HEK293 (cell line): Measurements from ENCODE around the gene MED13L.

ENCODE experiments used
- CTCF ChIA-PET: fragments of 350-600 bp; formaldehyde crosslinking; extraction: SDS; loops from one replicate; lab custom pipeline; 2021; ENCODE audit warnings: antibody characterized with exemption; lab: Yijun Ruan, JAX
- POLR2A ChIA-PET: fragments of 300-600 bp; formaldehyde crosslinking; extraction: SDS; loops from one replicate; lab custom pipeline; 2020; ENCODE audit warnings: antibody characterized with exemption, inconsistent platforms; lab: Yijun Ruan, JAX
- H3K27ac ChIP-seq: fragments of 200-500 bp; sonication (Bioruptor generic); 2 replicates; pipeline ENCODE4 v1.5.1; 2014; ENCODE audit warnings: low read depth, low read length, control low read depth, inconsistent platforms; ENCODE audit errors: extremely low read depth
- H3K36me3 ChIP-seq, 2 experiments: fragments of 200-500 bp in 1 of 2; sonication (Bioruptor generic) in 1 of 2; 1 replicate in 1 of 2; 2 replicates in 1 of 2; pipeline ENCODE4 v1.5.1; 2014 to 2017; ENCODE audit warnings: inconsistent platforms in 2 of 2, low read length in 2 of 2; ENCODE audit not compliant: control insufficient read depth in 2 of 2, insufficient read depth in 1 of 2
- H3K4me1 ChIP-seq: fragments of 200-500 bp; sonication (Bioruptor generic); 2 replicates; pipeline ENCODE4 v1.5.1; 2014; ENCODE audit warnings: mild to moderate bottlenecking, low read length, inconsistent platforms; ENCODE audit not compliant: control insufficient read depth, insufficient read depth
- H3K4me3 ChIP-seq: 2 replicates; pipeline ENCODE4 v1.5.1; 2011; ENCODE audit warnings: low read depth, mild to moderate bottlenecking, control low read depth, low read length, moderate library complexity
- H3K9me3 ChIP-seq: fragments of 200-500 bp; sonication (Bioruptor generic); 2 replicates; pipeline ENCODE4 v1.5.1; 2014; ENCODE audit warnings: low read depth, low read length, inconsistent platforms; ENCODE audit not compliant: control insufficient read depth, insufficient read depth
- AEBP2 ChIP-seq: fragments of 450-650 bp; formaldehyde crosslinking; IDR thresholded peaks from 2 replicates; pipeline ENCODE4 v1.5.1; 2016; ENCODE audit warnings: missing biosample characterization, missing genetic modification characterization, borderline replicate concordance
- FEZF1 ChIP-seq: fragments of 450-650 bp; formaldehyde crosslinking; IDR thresholded peaks from 2 replicates; pipeline ENCODE4 v1.5.1; 2016; ENCODE audit warnings: missing biosample characterization, missing genetic modification characterization
- GLIS1 ChIP-seq: fragments of 450-650 bp; formaldehyde crosslinking; IDR thresholded peaks from 2 replicates; pipeline ENCODE4 v1.5.1; 2016; ENCODE audit warnings: missing biosample characterization, missing genetic modification characterization
- HOXC10 ChIP-seq: sonication (generic); formaldehyde crosslinking; IDR thresholded peaks from 2 replicates; pipeline ENCODE4 v1.8.1; 2023; ENCODE audit warnings: mild to moderate bottlenecking, missing genetic modification reagents
- HOXD13 ChIP-seq: sonication (generic); formaldehyde crosslinking; IDR thresholded peaks from 2 replicates; pipeline ENCODE4 v1.8.0; 2022; ENCODE audit warnings: missing genetic modification reagents, borderline replicate concordance
- INSM2 ChIP-seq: fragments of 450-650 bp; formaldehyde crosslinking; IDR thresholded peaks from 2 replicates; pipeline ENCODE4 v1.5.1; 2016; ENCODE audit warnings: missing biosample characterization, missing genetic modification characterization
- OVOL3 ChIP-seq: fragments of 450-650 bp; formaldehyde crosslinking; IDR thresholded peaks from 2 replicates; pipeline ENCODE4 v1.5.1; 2016; ENCODE audit warnings: missing biosample characterization, missing genetic modification characterization
- PRDM6 ChIP-seq: fragments of 450-650 bp; formaldehyde crosslinking; IDR thresholded peaks from 2 replicates; pipeline ENCODE4 v1.5.1; 2017; ENCODE audit warnings: missing biosample characterization, missing genetic modification characterization
- REPIN1 ChIP-seq: fragments of 450-650 bp; formaldehyde crosslinking; IDR thresholded peaks from 2 replicates; pipeline ENCODE4 v1.5.1; 2017; ENCODE audit warnings: missing biosample characterization, missing genetic modification characterization, low read depth
- ZBTB17 ChIP-seq: fragments of 450-650 bp; formaldehyde crosslinking; IDR thresholded peaks from 2 replicates; pipeline ENCODE4 v1.5.1; 2016; ENCODE audit warnings: missing biosample characterization, missing genetic modification characterization
- ZBTB44 ChIP-seq: fragments of 450-650 bp; IDR thresholded peaks from 2 replicates; pipeline ENCODE4 v1.5.1; 2018; ENCODE audit warnings: missing biosample characterization, mild to moderate bottlenecking, missing genetic modification characterization
- ZNF114 ChIP-seq: fragments of 450-650 bp; formaldehyde crosslinking; IDR thresholded peaks from 2 replicates; pipeline ENCODE4 v1.5.0; 2017; ENCODE audit warnings: missing biosample characterization, missing genetic modification characterization
- ZNF155 ChIP-seq: fragments of 450-650 bp; formaldehyde crosslinking; IDR thresholded peaks from 2 replicates; pipeline ENCODE4 v1.5.1; 2016; ENCODE audit warnings: missing biosample characterization, missing genetic modification characterization
- ZNF26 ChIP-seq: fragments of 450-650 bp; formaldehyde crosslinking; IDR thresholded peaks from 2 replicates; pipeline ENCODE4 v1.5.1; 2016; ENCODE audit warnings: missing biosample characterization, missing genetic modification characterization
- ZNF274 ChIP-seq, 2 experiments: fragments of 200-500 bp in 1 of 2; fragments of 450-650 bp in 1 of 2; sonication (Bioruptor generic) in 1 of 2; formaldehyde crosslinking in 1 of 2; IDR thresholded peaks; 2 replicates each; pipeline versions ENCODE4 v1.5.1 to v1.6.1; 2014 to 2016; ENCODE audit warnings: borderline replicate concordance in 1 of 2, inconsistent platforms in 1 of 2, low read length in 1 of 2, missing biosample characterization in 1 of 2, missing genetic modification characterization in 1 of 2
- ZNF280D ChIP-seq: fragments of 450-650 bp; formaldehyde crosslinking; IDR thresholded peaks from 2 replicates; pipeline ENCODE4 v1.5.1; 2016; ENCODE audit warnings: missing biosample characterization, missing genetic modification characterization
- ZNF366 ChIP-seq: fragments of 450-650 bp; formaldehyde crosslinking; conservative IDR thresholded peaks from 2 replicates; pipeline ENCODE4 v1.5.1; 2016; ENCODE audit warnings: missing biosample characterization, missing genetic modification characterization
- ZNF404 ChIP-seq: fragments of 450-650 bp; formaldehyde crosslinking; IDR thresholded peaks from 2 replicates; pipeline ENCODE4 v1.5.1; 2017; ENCODE audit warnings: missing biosample characterization, missing genetic modification characterization
- ZNF416 ChIP-seq: fragments of 450-650 bp; formaldehyde crosslinking; IDR thresholded peaks from 2 replicates; pipeline ENCODE4 v1.5.1; 2016; ENCODE audit warnings: missing biosample characterization, missing genetic modification characterization
- ZNF433 ChIP-seq: fragments of 450-650 bp; formaldehyde crosslinking; IDR thresholded peaks from 2 replicates; pipeline ENCODE4 v1.5.1; 2016; ENCODE audit warnings: missing biosample characterization, missing genetic modification characterization, low read depth
- ZNF792 ChIP-seq: fragments of 450-650 bp; formaldehyde crosslinking; IDR thresholded peaks from 2 replicates; pipeline ENCODE4 v1.5.1; 2016; ENCODE audit warnings: missing biosample characterization, missing genetic modification characterization
- ZNF843 ChIP-seq: fragments of 450-650 bp; formaldehyde crosslinking; IDR thresholded peaks from 2 replicates; pipeline ENCODE4 v1.5.1; 2016; ENCODE audit warnings: missing biosample characterization, missing genetic modification characterization

The MED13L gene

GRCh38 chr12:116065606-116066005 is 211.9 kb downstream of the MED13L start:
- TF ChIP-seq ZNF114 (tag by site-specific recombination) = no peak
- TF ChIP-seq HOXD13 (CRISPR knock-in tag) = no peak
- TF ChIP-seq ZNF274 (IDR thresholded peaks at IDR 0.05; ENCODE audit: low read length) = no peak
- no peak for TF ChIP-seq ZNF274 (tag by site-specific recombination; IDR thresholded peaks at IDR 0.05; ENCODE audit: borderline replicate concordance)
- TF ChIP-seq FEZF1 = peak; percentile 71
- no peak for TF ChIP-seq ZNF26 (tag by site-specific recombination)
- peak; percentile 87 for TF ChIP-seq PRDM6 (tag by site-specific recombination)
- no peak for TF ChIP-seq ZNF155 (tag by site-specific recombination)
- no peak for TF ChIP-seq ZNF843 (tag by site-specific recombination)
- peak; percentile 74 for TF ChIP-seq ZBTB44
- Histone ChIP-seq H3K4me1 (peaks cover 3% of the 10 kb centered on the region; the same call in 1 of the 2 replicates), H3K9me3 (no peaks in the 10 kb centered on the region), H3K27ac (no peak overlapping the region), H3K4me3 (no peak overlapping the region), H3K36me3 (no peaks in the 10 kb centered on the region)
- CTCF ChIA-PET = interaction anchor here (0.6 to 1.4 kb wide), 3 partner anchors 85 to 132 kb away, joined by 3 read pairs; no protein-coding TSS in a partner anchor
- POLR2A ChIA-PET = no interaction called here

- CTCF ChIA-PET = interaction anchor here (1.5 kb wide), 1 partner anchor 49 kb away, joined by 4 read pairs; no protein-coding TSS in a partner anchor
Observed at GRCh38 chr12:116064493-116064892, 213.0 kb downstream of the MED13L start.

More at GRCh38 chr12:116064493-116064892, 213.0 kb downstream of the MED13L start:
- Histone ChIP-seq H3K9me3 (no peaks in the 10 kb centered on the region), H3K4me3 (no peak overlapping the region), H3K27ac (no peak overlapping the region), H3K36me3 (no peaks in the 10 kb centered on the region), H3K4me1 (peaks cover 3% of the 10 kb centered on the region; the same call in 1 of the 2 replicates)
- TF ChIP-seq ZNF792 (tag by site-specific recombination) = no peak
- no peak for TF ChIP-seq ZNF366 (tag by site-specific recombination)
- TF ChIP-seq GLIS1 = no peak
- TF ChIP-seq OVOL3 = no peak
- TF ChIP-seq INSM2 = no peak
- no peak for TF ChIP-seq ZNF433 (tag by site-specific recombination)
- TF ChIP-seq ZBTB44 = no peak
- no peak for TF ChIP-seq HOXC10
- no peak for TF ChIP-seq AEBP2 (tag by site-specific recombination)
- TF ChIP-seq ZNF416 = no peak
- TF ChIP-seq ZBTB17 = no peak
- no peak for TF ChIP-seq ZNF114 (tag by site-specific recombination)
- no peak for TF ChIP-seq ZNF404 (tag by site-specific recombination)
- TF ChIP-seq REPIN1 (tag by site-specific recombination) = no peak
- TF ChIP-seq ZNF280D (tag by site-specific recombination) = no peak
- POLR2A ChIA-PET = no interaction called here
